Lung microvascular endothelial cell (primary cell): Measurements from ENCODE around the gene EXOC6. TPM values are rescaled to one million over a fixed set of nuclear protein-coding genes. Genes with fewer than 3 reads are reported as not detected.

Experiments used
- DNase-seq, 2 donors: peaks; one replicate each; pipeline versions ENCODE4 v3.0.0 to v3.0.0-alpha.2; 2010; ENCODE audit warnings: low read depth in 2 of 2
- total RNA-seq: library from RNA; depleted of rRNA; stranded (reverse); fragments of >200 nt; gene quantifications from 2 replicates; pipeline ENCODE4 v1.2.1, GENCODE V29; 2014

The EXOC6 gene
- 201 and 390 TPM in 2 replicates for total RNA-seq

GRCh38 chr10:92848441-92849233 lies at the start of gene EXOC6:
EXOC6 (plus strand) TSS chr10:92848520; CDS start chr10:92848534, 14 bp downstream.
- peak; percentile 84 to 92 for DNase-seq

- no peak for DNase-seq
Measured at GRCh38 chr10:92799568-92799967, 48.8 kb upstream of the EXOC6 start.

DNA sequence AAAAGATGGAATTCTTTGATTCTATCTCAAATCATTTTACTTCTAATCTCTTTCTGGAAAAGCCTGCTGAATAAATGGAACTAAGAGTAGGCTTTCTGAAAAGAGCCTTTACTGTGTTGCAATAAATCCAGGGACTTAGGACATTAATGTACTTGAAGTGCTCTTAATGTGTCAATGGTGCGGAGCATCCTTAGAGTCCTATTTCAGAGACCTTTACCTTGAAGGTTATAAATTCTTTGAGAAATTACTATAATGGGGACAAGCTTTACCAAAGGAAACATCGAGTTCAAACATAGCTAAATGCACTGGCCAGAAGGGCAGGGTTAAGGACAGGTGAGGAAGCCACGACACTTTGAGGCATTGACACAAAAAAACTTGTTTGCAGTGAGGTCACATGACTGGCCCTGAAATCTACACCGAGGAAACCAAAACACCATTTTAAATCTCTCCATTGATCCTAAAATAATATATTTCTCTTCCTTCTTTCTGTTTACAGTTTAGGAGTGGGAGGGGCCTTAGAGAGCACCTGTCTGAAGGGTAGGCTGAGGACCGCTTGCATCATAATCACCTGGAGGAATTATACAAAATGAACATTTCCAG lies 48.1 kb upstream of the EXOC6 start:
- no peak for DNase-seq

DNA sequence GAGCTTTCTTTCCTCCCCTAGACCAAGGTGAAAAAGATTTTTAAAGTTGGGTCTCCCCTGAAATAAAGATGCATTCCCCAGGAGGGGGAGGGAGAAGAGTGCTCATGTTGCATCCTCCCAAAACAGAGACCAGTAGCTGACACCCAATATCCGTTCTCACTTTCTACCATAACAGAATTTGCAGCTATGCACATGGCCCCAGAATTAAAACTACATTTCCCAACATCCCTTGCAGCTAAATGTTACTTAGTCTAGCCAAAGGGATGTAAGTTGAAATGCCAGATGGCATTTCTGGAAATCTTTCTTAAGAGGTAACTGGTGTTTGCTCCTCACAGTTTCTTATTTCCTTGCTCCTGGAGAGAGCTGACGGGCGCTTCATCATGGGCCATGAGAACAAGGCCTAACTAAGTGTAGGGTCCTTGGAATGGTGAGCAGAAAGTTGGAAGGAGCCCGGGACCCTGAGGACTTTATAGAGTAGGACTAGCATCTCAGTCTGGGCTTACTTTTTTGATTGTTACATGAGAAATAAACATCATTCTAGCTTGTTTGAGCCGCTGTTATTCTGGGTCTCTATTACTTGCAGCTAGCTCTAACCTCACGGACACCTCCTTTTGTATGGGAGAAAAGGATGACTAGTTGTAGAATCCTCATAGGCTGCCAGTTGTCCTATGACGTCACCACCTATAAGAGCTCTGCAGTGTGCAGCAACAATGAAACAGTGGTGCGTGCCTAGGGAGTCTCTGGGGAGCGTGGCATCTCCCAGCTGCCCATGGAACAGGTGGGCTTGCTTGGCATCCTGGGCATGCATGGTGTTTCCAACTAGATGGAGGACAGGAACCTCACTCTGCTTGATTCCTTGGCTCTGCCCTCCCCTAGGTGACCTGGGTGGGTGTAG lies 46.1 kb upstream of the EXOC6 start:
- no peak for DNase-seq

- no peak for DNase-seq
Measured at GRCh38 chr10:92809840-92810239, 38.5 kb upstream of the EXOC6 start.

DNA sequence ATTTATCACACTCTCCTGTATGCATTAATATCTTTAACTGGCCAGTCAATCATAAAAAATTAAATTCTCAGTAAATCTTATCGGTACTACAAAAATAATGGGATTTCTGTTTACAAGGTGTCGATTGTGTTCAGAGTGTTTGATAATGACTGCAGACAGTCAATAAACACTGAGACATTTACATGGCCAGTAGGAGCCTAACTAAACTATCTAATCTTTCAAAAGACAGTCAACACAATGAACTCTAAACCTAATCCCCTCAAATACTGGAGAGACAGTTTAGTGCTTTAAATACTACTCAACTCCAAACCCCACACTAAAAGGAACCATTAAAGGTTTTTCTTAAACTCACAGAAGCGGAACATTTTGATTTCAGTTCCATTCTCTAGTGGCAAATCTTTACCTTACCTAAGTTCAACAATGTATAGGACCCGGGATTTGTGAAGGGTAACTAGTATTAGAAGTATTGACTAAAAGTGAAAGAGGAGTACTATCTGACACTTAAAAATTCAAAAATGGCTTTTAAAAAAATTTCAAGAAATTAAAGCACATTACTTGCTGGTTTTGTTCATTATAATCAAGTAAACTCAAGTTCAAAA lies 37.3 kb upstream of the EXOC6 start:
- DNase-seq = no peak

DNA sequence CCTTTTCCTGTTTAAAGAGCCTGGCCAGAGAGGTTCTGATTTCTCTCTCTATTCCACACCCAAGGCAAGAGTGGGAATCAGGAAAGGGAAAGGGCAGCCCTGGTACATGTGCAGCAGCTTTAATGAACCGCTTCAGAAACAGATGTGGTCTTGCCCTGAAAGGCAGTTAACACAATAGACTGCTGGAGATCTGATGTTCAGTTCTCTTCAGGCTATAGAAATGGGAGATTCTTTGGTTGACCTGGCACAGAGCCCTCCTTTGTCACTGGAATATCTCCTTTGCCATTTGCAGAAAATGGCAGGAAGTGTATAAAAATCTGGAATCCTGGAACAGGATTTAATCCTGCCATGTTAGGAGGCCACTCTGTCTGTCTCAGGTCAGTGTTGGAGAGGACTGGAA lies 36.3 kb upstream of the EXOC6 start:
- peak; percentile 72 to 80 for DNase-seq

GRCh38 chr10:92813979-92814378 lies 34.3 kb upstream of the EXOC6 start:
- DNase-seq = no peak

DNA sequence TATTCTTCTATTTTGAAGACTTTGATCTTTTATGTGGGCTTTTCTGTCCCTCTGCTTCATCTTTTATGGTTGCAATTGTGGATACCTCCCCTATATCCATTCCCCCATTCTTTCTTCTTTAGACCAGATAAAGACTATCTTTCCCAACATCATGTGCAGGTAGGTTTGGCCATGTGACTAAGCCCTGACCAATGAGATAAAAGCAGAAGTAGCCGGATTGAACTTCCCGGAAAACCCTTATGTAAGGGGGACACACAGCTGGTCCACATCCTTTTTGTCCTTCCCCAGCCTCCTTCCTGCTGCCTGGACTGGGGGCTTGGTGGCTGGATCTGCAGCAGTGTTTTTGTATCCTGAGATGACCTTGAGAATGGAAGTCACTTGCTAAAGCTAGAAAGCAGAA lies 33.5 kb upstream of the EXOC6 start:
- no peak for DNase-seq

GRCh38 chr10:92816091-92816531 lies 32.2 kb upstream of the EXOC6 start:
- peak; percentile 99 for DNase-seq

DNA sequence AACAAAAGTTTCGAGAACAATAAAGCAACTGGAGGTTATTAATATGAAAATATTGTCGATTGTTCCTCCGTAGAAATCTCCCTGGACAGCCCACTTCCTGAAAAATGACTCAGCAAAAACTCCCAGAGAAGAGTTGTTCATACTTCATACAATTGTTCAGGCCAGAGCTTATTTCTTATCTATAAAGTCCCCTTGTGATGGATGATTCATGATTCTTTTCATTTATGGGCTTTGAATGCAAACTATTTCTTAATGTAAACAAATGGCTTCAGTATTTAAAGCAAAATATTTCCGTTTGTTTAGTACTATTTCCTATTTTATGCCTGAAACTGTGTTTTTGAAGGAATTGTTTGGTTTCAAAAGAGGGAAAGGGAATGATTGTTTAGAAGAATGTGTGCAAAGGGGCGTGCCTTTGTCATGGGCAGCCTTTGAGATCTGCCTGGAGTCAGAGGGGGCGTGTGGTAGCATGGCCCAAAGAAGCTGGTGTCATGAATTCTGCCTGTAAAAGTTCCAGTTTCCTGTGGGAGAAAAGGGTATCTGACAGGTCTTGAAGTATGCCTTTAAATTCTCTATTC lies 26.2 kb upstream of the EXOC6 start:
- peak; percentile 86 to 97 for DNase-seq

DNA sequence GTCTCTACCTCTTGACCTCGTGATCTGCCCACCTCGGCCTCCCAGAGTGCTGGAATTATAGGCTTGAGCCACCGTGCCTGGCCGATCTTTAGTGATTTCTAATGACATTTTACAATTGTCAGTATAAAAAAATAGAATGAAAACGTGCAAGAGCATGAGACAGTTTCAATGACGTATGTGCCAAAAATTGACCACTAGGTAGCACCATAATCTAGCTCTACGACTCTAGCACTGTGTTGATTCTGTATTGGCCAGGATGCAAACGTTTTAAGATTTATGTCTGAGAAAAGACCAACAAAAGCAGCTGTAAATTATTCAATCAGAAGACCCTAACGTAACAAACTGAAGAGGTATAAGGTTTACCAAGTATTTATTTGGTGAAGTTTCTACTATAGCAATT lies 25.4 kb upstream of the EXOC6 start:
- peak; percentile 89 to 93 for DNase-seq

DNA sequence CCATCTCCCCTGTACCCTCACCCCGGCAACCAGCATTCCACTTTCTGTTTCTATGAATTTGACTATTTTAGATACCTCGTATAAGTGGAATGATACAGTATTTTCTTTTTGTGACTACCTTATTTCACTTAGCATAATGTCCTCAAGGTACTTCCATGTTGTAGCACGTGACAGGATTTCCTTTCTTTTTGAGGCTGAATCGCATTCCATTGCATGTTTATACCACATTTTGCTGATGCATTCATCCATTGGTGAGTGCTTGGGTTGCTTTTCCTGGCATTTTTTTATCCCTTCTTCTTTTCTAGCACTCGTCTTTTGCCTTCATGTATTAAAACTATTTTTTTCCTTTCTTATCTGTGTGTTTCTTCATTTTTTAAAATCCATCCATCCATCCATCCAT lies 22.3 kb upstream of the EXOC6 start:
- DNase-seq = peak; percentile 29

- no peak for DNase-seq
Measured at GRCh38 chr10:92826504-92826903, 21.8 kb upstream of the EXOC6 start.

DNA sequence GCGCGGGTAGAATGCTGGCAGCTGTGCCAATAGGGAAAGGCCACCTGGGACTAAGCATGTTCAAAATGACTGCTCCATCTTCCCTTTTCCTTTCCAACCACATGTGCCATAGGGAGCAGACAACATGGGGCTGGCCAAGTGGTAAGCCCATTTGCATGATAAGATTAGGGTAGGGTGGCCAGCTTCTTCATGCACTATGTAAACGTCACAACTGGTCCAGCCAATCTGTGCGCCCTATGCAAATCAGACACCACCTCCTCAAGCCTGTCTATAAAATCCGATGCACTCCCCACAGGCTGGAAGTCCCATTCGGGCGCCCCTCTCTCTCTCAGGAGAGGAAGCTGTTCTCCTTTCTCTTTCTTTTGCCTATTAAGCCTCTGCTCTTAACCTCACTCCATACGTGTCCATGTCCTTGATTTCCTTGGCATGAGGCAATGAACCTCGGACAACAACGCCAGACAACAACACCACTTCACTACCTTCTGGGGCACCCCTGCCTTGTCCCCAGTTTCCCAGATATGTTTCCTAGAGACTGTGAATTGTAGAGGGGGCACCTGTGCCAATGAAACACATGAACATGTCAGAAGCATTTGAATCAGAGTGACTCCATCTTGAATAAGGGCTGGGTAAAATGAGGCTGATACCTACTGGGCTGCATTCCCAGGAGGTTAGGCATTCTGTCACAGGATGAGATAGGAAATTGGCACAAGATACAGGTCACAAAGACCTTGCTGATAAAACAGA lies 19.1 kb upstream of the EXOC6 start:
- no peak for DNase-seq

DNA sequence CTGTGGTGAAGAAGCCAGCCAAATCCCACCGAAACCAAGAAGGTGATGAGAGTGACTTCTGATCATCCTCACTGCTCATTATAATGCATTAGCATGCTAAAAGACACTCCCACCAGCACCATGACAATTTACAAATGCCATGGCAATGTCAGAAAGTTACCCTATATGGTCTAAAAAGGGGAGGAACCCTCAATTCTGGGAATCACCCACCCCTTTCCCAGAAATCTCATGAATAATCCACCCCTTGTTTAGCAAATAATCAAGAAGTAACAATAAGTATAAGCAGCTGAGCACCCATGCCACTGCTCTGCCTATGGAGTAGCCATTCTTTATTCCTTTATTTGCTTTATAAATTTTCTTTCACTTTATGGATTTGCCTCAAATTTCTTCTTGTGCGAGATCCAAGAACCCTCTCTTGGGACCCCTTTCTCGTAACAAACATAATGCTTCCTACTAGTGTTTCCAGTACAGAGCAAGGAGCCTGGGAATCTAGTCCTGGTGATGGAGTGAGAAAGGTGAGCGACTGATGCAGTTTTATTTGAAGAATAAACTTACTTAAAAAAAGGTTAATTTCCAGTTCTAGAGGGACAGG lies 18.4 kb upstream of the EXOC6 start:
- no peak for DNase-seq

GRCh38 chr10:92830478-92831389 lies 17.6 kb upstream of the EXOC6 start:
- DNase-seq = peak; percentile 55 to 71

- DNase-seq = no peak
Measured at GRCh38 chr10:92832121-92832520, 16.2 kb upstream of the EXOC6 start.

- peak in 1 of 2 donors; percentile 69 for DNase-seq
Measured at GRCh38 chr10:92832998-92833650, 15.2 kb upstream of the EXOC6 start.
